GM12875 (cell line): ENCODE measurements around the gene RBM6.

ENCODE experiments used
- H3K4me3 ChIP-seq: one replicate; pipeline ENCODE4 v1.5.1; 2011; ENCODE audit warnings: low read depth, low read length, control low read depth
- TF ChIP-seq, protein P1 (sequence below): IDR thresholded peaks from 2 replicates; pipeline ENCODE4 v1.5.1; 2011; ENCODE audit warnings: low read depth, mild to moderate bottlenecking, control low read depth, inconsistent platforms, low read length, moderate library complexity, borderline replicate concordance; ENCODE audit not compliant: insufficient read depth

RBM6 gene

DNA sequence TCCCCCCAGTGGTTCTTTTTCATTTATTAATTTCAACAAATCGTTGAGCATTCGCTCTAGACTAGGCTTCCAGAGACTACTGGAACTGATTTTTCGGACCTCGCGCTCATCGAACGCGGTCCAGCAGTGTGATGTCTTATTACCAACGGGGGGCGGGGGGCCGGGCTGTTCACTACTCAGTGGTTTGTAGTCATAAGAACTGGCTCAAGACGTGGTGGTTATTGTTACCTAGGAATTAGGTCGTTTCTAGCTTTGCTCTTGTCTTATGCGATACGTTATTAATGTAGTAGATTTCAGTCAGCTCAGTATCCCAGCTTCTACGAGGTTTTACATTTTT lies 149.6 kb downstream of the RBM6 start:
- TF ChIP-seq, protein P1, sequence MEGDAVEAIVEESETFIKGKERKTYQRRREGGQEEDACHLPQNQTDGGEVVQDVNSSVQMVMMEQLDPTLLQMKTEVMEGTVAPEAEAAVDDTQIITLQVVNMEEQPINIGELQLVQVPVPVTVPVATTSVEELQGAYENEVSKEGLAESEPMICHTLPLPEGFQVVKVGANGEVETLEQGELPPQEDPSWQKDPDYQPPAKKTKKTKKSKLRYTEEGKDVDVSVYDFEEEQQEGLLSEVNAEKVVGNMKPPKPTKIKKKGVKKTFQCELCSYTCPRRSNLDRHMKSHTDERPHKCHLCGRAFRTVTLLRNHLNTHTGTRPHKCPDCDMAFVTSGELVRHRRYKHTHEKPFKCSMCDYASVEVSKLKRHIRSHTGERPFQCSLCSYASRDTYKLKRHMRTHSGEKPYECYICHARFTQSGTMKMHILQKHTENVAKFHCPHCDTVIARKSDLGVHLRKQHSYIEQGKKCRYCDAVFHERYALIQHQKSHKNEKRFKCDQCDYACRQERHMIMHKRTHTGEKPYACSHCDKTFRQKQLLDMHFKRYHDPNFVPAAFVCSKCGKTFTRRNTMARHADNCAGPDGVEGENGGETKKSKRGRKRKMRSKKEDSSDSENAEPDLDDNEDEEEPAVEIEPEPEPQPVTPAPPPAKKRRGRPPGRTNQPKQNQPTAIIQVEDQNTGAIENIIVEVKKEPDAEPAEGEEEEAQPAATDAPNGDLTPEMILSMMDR = no peak
- peak overlapping the region; percentile 78 for H3K4me3 ChIP-seq

DNA sequence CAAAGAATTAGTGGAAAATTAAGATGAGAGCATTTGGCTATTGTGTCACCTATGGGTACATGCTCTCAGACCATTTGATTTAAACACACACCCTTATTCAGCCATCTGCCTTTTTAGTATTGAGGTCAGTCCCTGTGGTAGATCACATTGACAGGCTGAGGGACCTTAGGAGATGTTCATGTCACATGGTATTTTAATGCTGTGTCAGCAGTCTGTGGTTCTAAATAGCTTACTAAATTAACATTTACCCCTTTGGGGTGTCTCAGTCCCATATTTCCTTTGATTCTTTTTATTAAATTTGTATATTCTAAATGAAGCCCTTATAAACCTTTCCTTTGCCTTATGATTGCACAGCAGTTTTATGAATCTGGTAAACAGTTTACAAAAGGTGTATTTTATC lies 151.0 kb downstream of the RBM6 start:
- H3K4me3 ChIP-seq = no peak overlapping the region
- TF ChIP-seq, protein P1 = no peak

DNA sequence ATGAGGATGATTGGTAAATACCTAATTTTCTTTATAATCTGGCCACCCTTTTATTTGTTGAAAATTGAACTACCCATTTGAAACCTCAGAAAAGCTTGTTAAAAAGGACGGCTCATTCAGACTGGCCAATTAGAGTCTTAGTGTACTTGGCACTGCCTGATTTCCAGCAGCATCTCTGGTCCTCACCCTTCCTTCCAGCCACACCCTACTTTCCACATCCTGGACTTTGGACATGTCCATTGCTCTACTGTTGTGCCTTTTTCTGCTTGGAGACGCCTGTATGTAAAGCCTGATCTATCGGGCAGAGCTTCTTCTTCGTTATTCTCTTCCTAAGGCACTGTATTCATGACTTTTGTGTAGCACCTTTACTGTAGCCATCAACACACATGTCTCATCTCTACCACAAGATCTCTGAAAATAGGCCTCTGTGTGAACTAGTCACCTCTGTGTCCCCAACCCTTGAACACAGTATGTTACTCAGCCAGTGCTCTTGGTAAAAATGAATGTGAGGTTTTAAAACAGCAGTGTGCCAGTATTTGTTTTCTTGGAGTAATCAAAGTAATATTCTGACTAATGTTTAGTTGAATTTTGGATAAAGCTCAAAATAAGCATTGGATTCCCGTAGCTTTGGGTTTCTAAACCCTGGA lies 155.5 kb downstream of the RBM6 start:
- TF ChIP-seq, protein P1 = no peak

DNA sequence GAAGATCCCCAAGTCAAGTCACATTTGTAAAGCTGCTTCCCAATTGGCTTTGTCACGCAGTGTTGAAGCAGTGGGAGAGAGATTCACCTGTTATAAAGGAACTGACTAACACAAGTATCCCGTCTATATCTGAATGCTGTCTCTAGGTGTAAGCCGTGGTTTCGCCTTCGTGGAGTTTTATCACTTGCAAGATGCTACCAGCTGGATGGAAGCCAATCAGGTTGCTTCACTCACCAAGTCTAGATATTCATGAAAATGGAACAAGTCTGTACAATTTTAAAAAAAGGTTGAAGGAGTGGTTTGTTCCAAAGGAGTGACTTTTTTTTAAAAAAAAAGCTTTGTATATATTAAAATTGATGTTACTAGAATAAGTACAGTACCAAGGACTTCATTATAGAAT lies 160.4 kb downstream of the RBM6 start:
- TF ChIP-seq, protein P1 = no peak

More for the DNA sequence above, 155.5 kb downstream of the RBM6 start:
- no peak overlapping the region for H3K4me3 ChIP-seq

DNA sequence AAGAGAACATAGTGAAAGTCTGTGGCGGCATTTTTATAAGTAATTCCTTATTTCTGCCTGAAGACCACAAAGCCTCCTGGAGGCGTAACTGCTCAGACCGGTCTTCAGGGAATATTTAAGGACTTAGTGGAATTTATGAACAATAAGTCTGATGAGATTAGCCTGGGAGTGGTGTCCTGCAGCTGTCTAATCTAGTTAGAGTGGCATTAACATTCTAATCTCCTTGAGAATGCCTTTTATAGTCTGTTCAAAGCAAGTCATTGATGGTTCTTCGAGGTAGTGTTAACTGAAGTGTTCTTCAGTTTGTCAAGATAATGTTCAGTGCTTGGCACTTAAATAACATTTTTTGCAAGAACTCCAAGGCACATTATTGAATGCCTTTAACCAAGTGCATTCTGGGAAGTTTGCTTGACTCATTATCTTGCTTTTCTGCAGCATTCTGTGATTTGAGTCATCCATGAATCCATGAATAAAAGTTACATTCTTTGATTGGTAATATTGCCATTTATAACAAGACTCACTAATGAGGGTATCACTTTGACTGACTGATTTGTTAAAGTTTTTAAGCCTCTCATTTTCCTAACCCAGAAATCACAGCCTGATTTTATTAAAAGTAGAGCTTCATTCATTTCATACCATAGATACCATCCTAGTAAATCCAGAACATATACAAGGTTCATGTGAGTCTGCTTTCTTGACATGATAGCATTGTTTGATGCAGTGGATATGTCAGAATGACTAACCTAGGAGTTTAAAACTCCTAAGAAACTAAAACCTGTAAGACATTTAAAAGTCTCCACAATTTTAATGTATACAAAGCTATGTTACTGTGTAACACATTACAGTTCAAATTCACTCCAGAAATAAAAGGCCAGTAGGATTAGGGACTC lies 161.3 kb downstream of the RBM6 start:
- H3K4me3 ChIP-seq = no peak overlapping the region
- TF ChIP-seq, protein P1 = no peak

More for the DNA sequence above, 160.4 kb downstream of the RBM6 start:
- H3K4me3 ChIP-seq = no peak overlapping the region

DNA sequence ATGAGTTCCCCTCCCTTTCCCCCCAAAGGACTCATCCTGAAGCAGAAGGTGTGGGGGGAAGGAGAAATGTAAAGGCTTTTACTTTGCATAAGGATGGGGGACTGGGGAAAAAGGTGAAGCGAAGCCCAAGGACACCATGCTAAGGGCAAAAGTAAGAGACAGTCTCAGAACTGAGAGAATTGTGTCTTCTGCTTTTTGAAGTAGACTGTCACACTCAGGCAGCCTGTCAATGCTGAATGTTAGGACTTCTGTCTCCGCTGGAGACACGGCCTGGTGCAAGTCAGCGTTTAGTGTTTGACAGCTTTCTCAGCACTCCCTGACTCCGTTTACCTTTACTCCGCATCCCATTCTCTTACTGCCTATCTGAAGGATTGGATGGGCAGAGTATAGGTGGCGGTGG lies 162.6 kb downstream of the RBM6 start:
- H3K4me3 ChIP-seq = no peak overlapping the region
- TF ChIP-seq, protein P1 = no peak

DNA sequence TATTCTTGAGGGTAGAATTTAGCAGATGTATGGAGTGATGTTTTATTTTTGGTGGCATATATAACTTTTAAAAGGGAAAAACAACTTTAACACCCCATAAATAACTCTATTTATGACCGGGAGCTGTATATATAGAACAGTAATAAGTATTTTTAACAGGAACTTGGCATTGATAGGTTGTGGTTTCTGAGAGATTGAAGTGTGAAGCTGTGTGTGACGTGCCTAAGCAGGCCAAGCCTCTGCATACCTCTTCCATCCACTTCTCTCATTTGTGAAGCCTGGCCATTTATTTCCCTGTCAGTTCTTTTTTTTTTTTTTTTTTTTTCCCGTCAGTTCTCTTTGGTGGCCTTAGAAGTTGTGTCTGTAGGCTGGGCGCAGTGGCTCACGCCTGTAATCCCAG lies 171.8 kb downstream of the RBM6 start:
- H3K4me3 ChIP-seq = no peak overlapping the region
- TF ChIP-seq, protein P1 = no peak
